Adrenal gland (tissue), 12 donors: ENCODE results near the gene ALPK3. TPM values are rescaled to one million over a fixed set of nuclear protein-coding genes. Genes with fewer than 3 reads are reported as not detected.

ENCODE experiments used
- DNase-seq, 7 donors: peaks; one replicate each; pipeline ENCODE4 v3.0.0-alpha.2; 2019 to 2020
- H3K27ac ChIP-seq, 5 donors: fragments of 200-600 bp; sonication (generic) in 4 of 5; 1 replicate in 3 of 5; 2 replicates in 2 of 5; pipeline versions ENCODE4 v1.5.1 to v1.8.0; 2016 to 2020; ENCODE audit warnings: mild to moderate bottlenecking in 1 of 5
- H3K27me3 ChIP-seq: fragments of 200-600 bp; 2 replicates; pipeline ENCODE4 v1.8.0; 2021
- H3K36me3 ChIP-seq, 2 donors: fragments of 200-600 bp; replicated peaks in 1 of 2; 1 replicate in 1 of 2; 2 replicates in 1 of 2; pipeline versions ENCODE4 v1.5.1 to v1.8.0; 2018 to 2022
- H3K4me1 ChIP-seq, 2 donors: fragments of 200-600 bp; replicated peaks in 1 of 2; 1 replicate in 1 of 2; 2 replicates in 1 of 2; pipeline versions ENCODE4 v1.5.1 to v1.8.0; 2018 to 2021
- H3K4me3 ChIP-seq, 4 donors: fragments of 200-600 bp; sonication (generic) in 3 of 4; one replicate each; pipeline ENCODE4 v1.5.1; 2016 to 2018
- H3K9me3 ChIP-seq, 3 donors: fragments of 200-600 bp; sonication (generic) in 1 of 3; replicated peaks in 1 of 3; 1 replicate in 2 of 3; 2 replicates in 1 of 3; pipeline versions ENCODE4 v1.5.1 to v1.8.0; 2016 to 2021
- CTCF ChIP-seq, 6 experiments: fragments of 450-650 bp in 4 of 6; fragments of 200-600 bp in 2 of 6; sonication (generic) in 1 of 6; IDR thresholded peaks; 1 replicate in 5 of 6; 2 replicates in 1 of 6; pipeline versions ENCODE4 v1.5.1 to v1.8.0; 2016 to 2021; ENCODE audit warnings: antibody characterized with exemption in 6 of 6, mild to moderate bottlenecking in 2 of 6, moderate library complexity in 1 of 6
- POLR2A ChIP-seq, 2 donors: fragments of 450-650 bp; IDR thresholded peaks; one replicate each; pipeline ENCODE4 v1.6.1; 2017; ENCODE audit warnings: antibody characterized with exemption in 2 of 2, mild to moderate bottlenecking in 2 of 2, moderate library complexity in 1 of 2
- whole genome bisulfite sequencing, 4 donors: extraction: QIAGEN DNeasy Blood & Tissue Kit in 2 of 4; methylation state at CpG; one replicate each; pipeline versions ENCODE4 v1.1.5 to v1.1.7; 2013 to 2017; 5-methylcytosine and 5-hydroxymethylcytosine counted together
- intact Hi-C, 2 donors: fragments of 100-400 bp; cut with DNase I; formaldehyde crosslinking; loops; one replicate each; pipeline versions ENCODE4 v1.14.1 to v1.15.0; 2022 to 2023
- polyA plus RNA-seq, 3 donors: library from polyadenylated mRNA; stranded (reverse); fragments of 200-250 nt in 2 of 3; fragments of 350-450 nt in 1 of 3; fragmentation: Illumina TruSeq in 1 of 3; extraction: RNeasy Lipid Tissue Mini Kit (QIAGEN cat#74804) in 1 of 3; gene quantifications; one replicate each; pipeline ENCODE4 v1.2.3, GENCODE V29; 2013 to 2014
- total RNA-seq, 9 donors: library from RNA; depleted of rRNA in 4 of 9; stranded (reverse); fragments of >200 nt in 4 of 9; fragments of 120-200 nt in 1 of 9; fragmentation: NEBNext Ultra II Directional in 1 of 9; extraction: Animal tissue kit (Norgen Biotek cat#: 25700) in 1 of 9; gene quantifications; one replicate each; pipeline versions ENCODE4 v1.1.0 to v1.2.4, GENCODE V29; 2013 to 2023
- donor health status: healthy with polysubstance abuse.
- donor health status: Bipolar disorder and iron deficiency.
- donor health status: DM: yes; HTN: yes; CAD: no.
- donor health status: DM: no; HTN: no; CAD: no.
- donor health status: DM: no; HTN: no; CAD: no.
- donor health status: DM: yes; HTN: yes; CAD: no.

Gene ALPK3
- total and polyA plus RNA-seq, 12 donors, result 5.8 to 39.3 (median 15.9) TPM

DNA sequence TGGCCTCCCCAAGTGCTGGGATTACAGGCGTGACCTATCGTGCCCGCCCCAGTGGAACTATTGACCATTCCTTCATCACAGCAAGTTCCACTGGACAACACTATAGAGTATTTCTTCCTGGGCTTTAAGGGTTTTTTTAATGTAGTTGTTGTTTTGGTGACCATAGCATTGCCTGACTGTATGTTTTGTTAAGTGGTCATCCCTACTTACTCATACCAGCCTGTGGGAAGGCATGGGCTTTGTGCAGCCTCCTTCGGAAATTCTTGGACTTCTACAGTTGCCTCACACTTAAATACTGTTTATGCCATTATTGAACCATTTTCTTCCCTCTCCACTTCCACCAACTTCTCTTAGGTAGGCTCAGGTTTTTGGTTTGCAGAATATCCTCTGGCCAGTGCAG is 19.9 kb upstream of the ALPK3 start:
- intact Hi-C loops, result no loop called here
- Histone ChIP-seq H3K36me3 (peaks cover 0 to 69% of the 10 kb centered on the region in 2 donors), H3K4me1 (peaks cover 0 to 1% of the 10 kb centered on the region in 2 donors), H3K27me3 (no peaks in the 10 kb centered on the region), H3K27ac (no peak overlapping the region), H3K4me3 (no peak overlapping the region), H3K9me3 (no peaks in the 10 kb centered on the region)
- no peak for DNase-seq
- TF ChIP-seq CTCF (IDR thresholded peaks at IDR 0.05) (no peak), POLR2A (IDR thresholded peaks at IDR 0.05) (no peak)
- WGBS, 4 donors, result 93 to 99% (median 95%) methylated on average over 4 of the region's 4 CpGs

- no peaks in the 10 kb centered on the region for H3K27me3 ChIP-seq
- WGBS, 4 donors, result 55 to 69% (median 63%) methylated on average over 3 of the region's 3 CpGs
- intact Hi-C loops, result no loop called here
- H3K4me3 ChIP-seq, result no peak overlapping the region
- H3K4me1 ChIP-seq, result no peaks in the 10 kb centered on the region
- H3K36me3 ChIP-seq, result peaks cover 0 to 69% of the 10 kb centered on the region in 2 donors
- DNase-seq, result no peak
- TF ChIP-seq CTCF (IDR thresholded peaks at IDR 0.05) (no peak), POLR2A (IDR thresholded peaks at IDR 0.05) (no peak)
- H3K9me3 ChIP-seq, result no peaks in the 10 kb centered on the region
- no peak overlapping the region for H3K27ac ChIP-seq
Observed at GRCh38 chr15:84797801-84798200, 19.4 kb upstream of the ALPK3 start.

- intact Hi-C loops, result no loop called here
- peaks cover 0 to 69% of the 10 kb centered on the region in 2 donors for H3K36me3 ChIP-seq
- WGBS, 4 donors, result 93 to 97% (median 95%) methylated on average over 17 to 21 of the region's 21 CpGs
Observed at GRCh38 chr15:84798436-84798946, 18.7 kb upstream of the ALPK3 start.

DNA sequence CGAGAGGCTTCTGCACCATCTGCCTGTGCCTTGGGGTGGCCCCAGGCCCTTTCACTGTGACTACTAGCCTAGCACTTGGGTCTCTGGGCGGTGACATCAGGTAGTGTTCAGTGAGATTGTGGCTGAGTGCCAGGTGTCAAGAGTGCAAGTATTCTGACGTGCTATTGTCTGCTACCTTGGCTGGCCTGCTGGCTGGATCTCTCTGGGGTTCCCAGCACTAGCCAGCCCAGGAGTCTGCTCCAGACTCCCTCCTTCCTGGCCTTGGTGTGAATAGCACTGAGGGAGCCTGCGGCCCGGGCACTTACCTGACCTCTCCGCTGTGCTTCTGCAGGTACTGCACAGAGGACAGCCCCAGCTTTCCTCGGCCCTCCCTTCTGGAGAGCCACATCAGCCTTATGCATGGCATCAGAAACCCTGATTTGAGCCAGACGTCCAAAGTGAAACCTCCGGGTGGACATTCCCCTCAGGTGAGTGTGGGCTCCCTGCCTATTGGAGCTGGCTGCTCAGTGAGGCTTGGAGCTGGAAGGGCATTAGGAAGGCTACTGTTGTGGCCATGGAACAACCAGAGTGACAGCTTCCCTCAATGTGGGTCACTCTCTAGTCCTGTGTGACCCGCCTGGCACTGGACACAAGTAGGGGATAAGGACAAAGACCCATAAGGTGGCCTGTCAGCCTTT is 17.5 kb upstream of the ALPK3 start:
- 37 to 92% (median 84%) methylated on average over 2 to 10 of the region's 10 CpGs for WGBS, 4 donors
- H3K27me3 ChIP-seq, result no peaks in the 10 kb centered on the region
- no peak overlapping the region for H3K4me3 ChIP-seq
- H3K36me3 ChIP-seq, result peaks cover 0 to 73% of the 10 kb centered on the region in 2 donors
- H3K4me1 ChIP-seq, result no peaks in the 10 kb centered on the region
- DNase-seq, result peak in 3 of 7 donors; percentile 12 to 49 (median 14)
- H3K9me3 ChIP-seq, result no peaks in the 10 kb centered on the region
- no peak overlapping the region for H3K27ac ChIP-seq
- intact Hi-C loops, result no loop called here
- TF ChIP-seq CTCF (IDR thresholded peaks at IDR 0.05), result no peak
- TF ChIP-seq POLR2A (IDR thresholded peaks at IDR 0.05), result no peak

More at GRCh38 chr15:84798436-84798946, 18.7 kb upstream of the ALPK3 start:
- TF ChIP-seq CTCF (IDR thresholded peaks at IDR 0.05) (no peak), POLR2A (IDR thresholded peaks at IDR 0.05) (no peak)
- Histone ChIP-seq H3K27me3 (no peaks in the 10 kb centered on the region), H3K4me1 (no peaks in the 10 kb centered on the region), H3K27ac (no peak overlapping the region), H3K4me3 (no peak overlapping the region), H3K9me3 (no peaks in the 10 kb centered on the region)
- peak in 1 of 7 donors; percentile 28 for DNase-seq
